HG03354 (cell line): Measurements from ENCODE around the gene FAM50A.

Experiments
- ATAC-seq: cut with Tn5 transposase; IDR thresholded peaks from one replicate; pipeline ENCODE4 v1.9.1; 2021; ENCODE audit warnings: mild to moderate bottlenecking; ENCODE audit not compliant: unreplicated experiment, poor library complexity, severe bottlenecking

FAM50A gene

GRCh38 chrX:154459832-154460231, 15.9 kb downstream of the FAM50A start:
- no peak for ATAC-seq

- no peak for ATAC-seq
Measured at GRCh38 chrX:154460326-154460725, 16.4 kb downstream of the FAM50A start.

- ATAC-seq = no peak
Measured at GRCh38 chrX:154462396-154462795, 18.5 kb downstream of the FAM50A start.

GRCh38 chrX:154463611-154464220, 19.8 kb downstream of the FAM50A start:
- ATAC-seq = no peak

GRCh38 chrX:154464806-154465365, 20.9 kb downstream of the FAM50A start:
- no peak for ATAC-seq

- no peak for ATAC-seq
Measured at GRCh38 chrX:154465601-154466000, 21.7 kb downstream of the FAM50A start.

- ATAC-seq = no peak
Measured at GRCh38 chrX:154466036-154466435, 22.1 kb downstream of the FAM50A start.

- ATAC-seq = no peak
Measured at GRCh38 chrX:154466907-154467306, 23.0 kb downstream of the FAM50A start.

- ATAC-seq = no peak
Measured at GRCh38 chrX:154467556-154467955, 23.6 kb downstream of the FAM50A start.

GRCh38 chrX:154468217-154468616, 24.3 kb downstream of the FAM50A start:
- ATAC-seq = no peak

GRCh38 chrX:154469114-154469513, 25.2 kb downstream of the FAM50A start:
- no peak for ATAC-seq

GRCh38 chrX:154469880-154470279, 25.9 kb downstream of the FAM50A start:
- ATAC-seq = no peak

GRCh38 chrX:154470434-154470833, 26.5 kb downstream of the FAM50A start:
- ATAC-seq = no peak

- ATAC-seq = no peak
Measured at GRCh38 chrX:154470914-154471568, 27.1 kb downstream of the FAM50A start.

GRCh38 chrX:154471839-154472684, 28.1 kb downstream of the FAM50A start:
- no peak for ATAC-seq

GRCh38 chrX:154472685-154473632, 29.0 kb downstream of the FAM50A start:
- ATAC-seq = no peak

GRCh38 chrX:154473683-154474082, 29.7 kb downstream of the FAM50A start:
- no peak for ATAC-seq

GRCh38 chrX:154476821-154477220, 32.9 kb downstream of the FAM50A start:
- no peak for ATAC-seq

- no peak for ATAC-seq
Measured at GRCh38 chrX:154477891-154478477, 34.0 kb downstream of the FAM50A start.
